Osteocyte (in vitro differentiated cells): ENCODE results near the gene ITGA6. TPM values are rescaled to one million over a fixed set of nuclear protein-coding genes. Genes with fewer than 3 reads are reported as not detected.

Experiments
- DNase-seq: peaks from one replicate; pipeline ENCODE4 v3.0.0; 2021; ENCODE audit warnings: mixed read lengths; ENCODE audit not compliant: unreplicated experiment; ENCODE audit errors: extremely low spot score
- H3K27ac Mint-ChIP-seq: one replicate; pipeline ENCODE4 v1.8.0; 2021; ENCODE audit warnings: mild to moderate bottlenecking, mixed read lengths; ENCODE audit not compliant: unreplicated experiment
- H3K27me3 Mint-ChIP-seq: one replicate; pipeline ENCODE4 v1.8.0; 2021; ENCODE audit warnings: mixed read lengths; ENCODE audit not compliant: unreplicated experiment
- H3K36me3 Mint-ChIP-seq: one replicate; pipeline ENCODE4 v1.8.0; 2021; ENCODE audit warnings: mixed read lengths; ENCODE audit not compliant: unreplicated experiment
- H3K4me1 Mint-ChIP-seq: one replicate; pipeline ENCODE4 v1.8.0; 2021; ENCODE audit warnings: mixed read lengths; ENCODE audit not compliant: unreplicated experiment
- H3K4me3 Mint-ChIP-seq: one replicate; pipeline ENCODE4 v1.8.0; 2021; ENCODE audit warnings: mild to moderate bottlenecking, moderate library complexity, mixed read lengths; ENCODE audit not compliant: unreplicated experiment
- H3K9me3 Mint-ChIP-seq: one replicate; pipeline ENCODE4 v1.8.0; 2021; ENCODE audit warnings: mixed read lengths; ENCODE audit not compliant: unreplicated experiment
- total RNA-seq: library from RNA; stranded (reverse); gene quantifications from 2 replicates; pipeline ENCODE4 v1.2.1, GENCODE V29; 2021
- TF ChIP-seq, protein P1 (sequence below): fragments of 200-600 bp; sonication (generic); IDR thresholded peaks from 2 replicates; pipeline ENCODE4 v1.5.0; 2021; ENCODE audit warnings: antibody characterized with exemption, mild to moderate bottlenecking, moderate library complexity

Gene ITGA6
- total RNA-seq, 1 donor from 2014 or later: 4.2 TPM

DNA sequence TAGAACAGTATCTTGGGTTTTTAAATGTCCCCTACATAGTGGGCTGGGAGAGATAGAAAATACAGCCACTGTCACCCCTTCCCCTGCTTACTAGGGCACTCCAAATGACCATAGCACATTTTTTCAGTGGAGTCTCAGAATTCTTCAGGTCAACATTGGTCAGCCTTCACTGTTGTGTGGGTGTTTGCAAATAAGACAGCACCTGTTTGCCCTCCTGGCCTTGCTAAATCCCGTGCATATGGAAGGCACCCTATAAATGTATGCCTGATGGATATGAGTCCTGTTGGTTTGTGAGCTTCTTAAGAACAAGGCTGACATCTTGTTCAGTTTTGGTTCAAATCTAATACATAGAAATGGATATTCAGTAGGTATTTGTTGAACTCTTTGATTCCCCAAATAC is 12.5 kb downstream of the ITGA6 start:
- Mint-ChIP-seq H3K4me1 (peaks cover 30% of the 10 kb centered on the region), H3K27me3 (no peaks in the 10 kb centered on the region), H3K9me3 (no peaks in the 10 kb centered on the region), H3K36me3 (no peaks in the 10 kb centered on the region), H3K27ac (no peak overlapping the region), H3K4me3 (no peak overlapping the region)
- TF ChIP-seq, protein P1, sequence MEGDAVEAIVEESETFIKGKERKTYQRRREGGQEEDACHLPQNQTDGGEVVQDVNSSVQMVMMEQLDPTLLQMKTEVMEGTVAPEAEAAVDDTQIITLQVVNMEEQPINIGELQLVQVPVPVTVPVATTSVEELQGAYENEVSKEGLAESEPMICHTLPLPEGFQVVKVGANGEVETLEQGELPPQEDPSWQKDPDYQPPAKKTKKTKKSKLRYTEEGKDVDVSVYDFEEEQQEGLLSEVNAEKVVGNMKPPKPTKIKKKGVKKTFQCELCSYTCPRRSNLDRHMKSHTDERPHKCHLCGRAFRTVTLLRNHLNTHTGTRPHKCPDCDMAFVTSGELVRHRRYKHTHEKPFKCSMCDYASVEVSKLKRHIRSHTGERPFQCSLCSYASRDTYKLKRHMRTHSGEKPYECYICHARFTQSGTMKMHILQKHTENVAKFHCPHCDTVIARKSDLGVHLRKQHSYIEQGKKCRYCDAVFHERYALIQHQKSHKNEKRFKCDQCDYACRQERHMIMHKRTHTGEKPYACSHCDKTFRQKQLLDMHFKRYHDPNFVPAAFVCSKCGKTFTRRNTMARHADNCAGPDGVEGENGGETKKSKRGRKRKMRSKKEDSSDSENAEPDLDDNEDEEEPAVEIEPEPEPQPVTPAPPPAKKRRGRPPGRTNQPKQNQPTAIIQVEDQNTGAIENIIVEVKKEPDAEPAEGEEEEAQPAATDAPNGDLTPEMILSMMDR: no peak
- DNase-seq: no peak

DNA sequence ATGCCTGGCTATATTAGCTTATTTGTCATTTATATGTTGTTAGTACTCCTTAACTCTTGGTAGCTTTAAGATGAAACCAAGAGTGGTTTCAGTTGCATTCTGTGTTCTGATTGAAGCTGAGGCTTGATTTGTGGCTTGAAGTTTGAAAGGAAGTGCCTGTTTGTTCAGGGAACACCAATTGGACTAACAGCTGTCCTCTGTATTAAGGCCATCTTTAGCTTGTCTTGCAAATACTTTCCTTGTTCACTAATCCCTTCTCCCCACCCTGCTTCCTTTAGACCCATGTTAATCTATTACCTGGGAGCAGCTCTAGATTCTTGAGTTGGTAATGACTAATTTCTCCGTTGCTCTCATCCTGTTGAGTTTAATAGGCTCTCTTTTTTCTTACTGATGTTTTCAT is 13.4 kb downstream of the ITGA6 start:
- Mint-ChIP-seq H3K36me3 (no peaks in the 10 kb centered on the region), H3K27ac (no peak overlapping the region), H3K4me1 (peaks cover 31% of the 10 kb centered on the region), H3K9me3 (no peaks in the 10 kb centered on the region), H3K27me3 (no peaks in the 10 kb centered on the region), H3K4me3 (no peak overlapping the region)
- DNase-seq: no peak
- TF ChIP-seq, protein P1: no peak

- H3K4me3 Mint-ChIP-seq: no peak overlapping the region
- DNase-seq: no peak
- TF ChIP-seq, protein P1: no peak
- H3K9me3 Mint-ChIP-seq: no peaks in the 10 kb centered on the region
- H3K27me3 Mint-ChIP-seq: no peaks in the 10 kb centered on the region
- H3K36me3 Mint-ChIP-seq: no peaks in the 10 kb centered on the region
- H3K4me1 Mint-ChIP-seq: peaks cover 31% of the 10 kb centered on the region
- H3K27ac Mint-ChIP-seq: peak overlapping the region; percentile 65
Measured at GRCh38 chr2:172442072-172442895, 14.9 kb downstream of the ITGA6 start.

DNA sequence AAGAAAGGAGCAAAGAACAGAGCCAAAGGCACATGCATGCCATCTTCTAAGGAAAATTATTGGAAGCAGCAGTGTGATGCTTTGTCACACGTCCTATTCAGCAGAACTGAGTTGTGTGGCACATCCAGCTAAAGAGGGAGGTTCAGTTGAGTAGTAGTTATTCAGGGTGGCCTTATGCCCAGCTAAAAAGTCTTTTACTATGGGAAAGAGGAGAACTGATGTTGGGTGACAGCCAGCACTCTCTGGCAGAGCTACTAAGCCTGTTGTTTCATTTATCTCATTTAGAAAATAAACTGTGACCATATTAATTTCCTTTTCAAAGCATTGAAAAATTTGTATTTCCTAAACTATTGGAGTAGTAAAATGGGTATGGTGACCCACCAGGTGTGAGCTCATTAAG is 18.5 kb downstream of the ITGA6 start:
- DNase-seq: no peak
- Mint-ChIP-seq H3K9me3 (no peaks in the 10 kb centered on the region), H3K27ac (no peak overlapping the region), H3K36me3 (no peaks in the 10 kb centered on the region), H3K4me1 (peaks cover 16% of the 10 kb centered on the region), H3K27me3 (no peaks in the 10 kb centered on the region), H3K4me3 (no peak overlapping the region)
- TF ChIP-seq, protein P1: no peak

- H3K27me3 Mint-ChIP-seq: no peaks in the 10 kb centered on the region
- H3K4me1 Mint-ChIP-seq: peaks cover 11% of the 10 kb centered on the region
- H3K4me3 Mint-ChIP-seq: no peak overlapping the region
- H3K9me3 Mint-ChIP-seq: no peaks in the 10 kb centered on the region
- no peak for DNase-seq
- H3K36me3 Mint-ChIP-seq: no peaks in the 10 kb centered on the region
- TF ChIP-seq, protein P1: no peak
- no peak overlapping the region for H3K27ac Mint-ChIP-seq
Measured at GRCh38 chr2:172446474-172447063, 19.2 kb downstream of the ITGA6 start.
